Caki2 (cell line): Measurements from ENCODE around the gene STT3B. TPM values are rescaled to one million over a fixed set of nuclear protein-coding genes. Genes with fewer than 3 reads are reported as not detected.

Experiments
- DNase-seq: peaks from one replicate; pipeline ENCODE4 v3.0.0-alpha.2; 2015; ENCODE audit warnings: low read depth
- in situ Hi-C: cut with HindIII; loops from 2 replicates; pipeline ENCODE4 v1.10.0; 2016; ENCODE audit warnings: low sequenced_read_pairs, low pct_unique_long_range_greater_than_20kb, mixed read lengths
- total RNA-seq: library from RNA; depleted of rRNA; stranded (reverse); fragments of >200 nt; shearing (Covaris generic); gene quantifications from 2 replicates; pipeline ENCODE4 v1.2.3, GENCODE V29; 2014; ENCODE audit warnings: low replicate concordance

STT3B gene
- total RNA-seq, 1 experiment from 2014 or later = 75.8 TPM

DNA sequence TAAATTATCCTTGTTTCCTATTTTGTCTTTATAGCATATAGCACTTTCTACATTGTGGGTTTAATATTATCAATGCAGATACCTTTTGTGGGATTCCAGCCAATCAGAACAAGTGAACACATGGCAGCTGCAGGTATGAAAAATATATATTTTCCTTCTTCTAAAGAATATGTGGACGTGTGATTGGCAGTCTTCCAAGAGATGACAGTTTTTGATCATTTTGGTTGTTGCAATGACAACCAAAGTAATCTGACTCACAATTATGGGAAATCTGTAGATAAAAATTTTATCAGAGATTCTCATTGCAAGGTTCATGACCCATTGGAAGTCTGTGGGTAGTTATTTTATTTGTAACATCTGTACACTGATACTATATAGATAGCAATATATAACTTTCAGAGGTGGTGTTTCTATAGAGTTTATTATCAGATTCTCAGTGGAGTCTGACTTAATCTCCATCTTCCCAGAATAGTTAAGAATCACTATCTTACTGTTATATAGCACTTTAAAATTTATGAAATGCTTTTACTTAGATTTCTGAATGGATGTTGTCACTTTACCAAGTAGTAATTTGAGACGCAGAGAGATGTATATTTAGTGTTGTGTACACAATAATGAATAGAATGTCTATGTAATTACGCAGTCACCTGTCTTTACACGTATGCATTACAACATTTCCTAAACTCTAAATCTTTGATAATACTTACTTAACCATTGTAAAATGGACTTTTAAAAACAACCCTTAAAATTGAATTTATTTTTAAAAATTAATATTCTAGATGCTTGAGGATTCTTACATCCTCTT lies 82.5 kb downstream of the STT3B start:
- DNase-seq = no peak
- in situ Hi-C loops = no loop called here

DNA sequence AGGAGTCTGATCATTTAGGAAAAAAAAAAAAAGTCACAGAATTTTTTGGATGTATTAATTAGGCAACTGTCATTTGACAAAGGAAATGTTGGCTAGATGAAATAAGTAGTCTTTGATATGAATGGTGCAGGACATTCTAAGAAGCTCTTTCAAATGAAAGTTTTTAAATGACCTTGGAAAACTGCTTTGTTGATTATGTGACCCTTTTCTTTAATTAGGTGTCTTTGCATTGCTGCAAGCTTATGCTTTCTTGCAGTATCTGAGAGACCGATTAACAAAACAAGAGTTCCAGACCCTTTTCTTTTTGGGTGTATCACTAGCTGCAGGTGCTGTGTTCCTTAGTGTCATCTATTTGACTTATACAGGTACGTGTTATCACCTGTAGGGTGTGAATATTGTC lies 84.0 kb downstream of the STT3B start:
- in situ Hi-C loops = no loop called here
- DNase-seq = no peak

DNA sequence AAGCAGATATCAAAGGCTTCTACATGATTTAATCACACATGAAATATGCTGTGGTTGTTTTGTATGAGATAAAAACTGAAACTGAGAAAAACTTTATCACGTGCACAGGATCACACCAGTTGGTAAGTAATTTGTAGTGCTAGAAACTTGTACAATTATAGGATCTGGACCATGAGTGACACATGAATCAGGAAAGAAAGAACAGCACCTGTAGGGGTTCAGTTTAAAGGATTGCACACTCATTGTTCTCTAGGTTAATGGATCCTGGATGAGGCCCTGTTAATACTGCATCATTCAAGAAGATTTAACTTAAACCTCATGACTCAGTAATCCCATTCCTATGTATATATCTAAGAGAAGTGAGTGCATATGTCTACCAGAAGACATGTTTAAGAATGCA lies 87.9 kb downstream of the STT3B start:
- no peak for DNase-seq
- in situ Hi-C loops = no loop called here

DNA sequence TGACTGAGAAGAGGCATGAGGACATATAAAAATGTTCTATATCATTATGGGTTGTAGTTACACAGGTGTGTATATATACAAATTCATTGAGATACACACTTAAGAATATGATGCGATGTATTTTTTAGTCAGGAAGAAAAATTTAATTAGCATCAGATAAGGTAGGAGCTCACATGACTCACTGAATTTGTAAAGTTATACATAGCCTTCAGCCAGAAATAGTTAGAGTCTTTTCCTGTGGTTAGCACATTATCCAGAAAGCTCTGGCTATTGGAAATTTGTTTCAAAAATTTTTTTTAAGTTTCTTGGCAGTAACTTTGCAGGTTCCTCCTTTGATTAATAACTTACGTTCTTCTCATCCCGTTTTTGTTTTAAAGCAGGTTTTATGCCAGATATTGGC lies 88.6 kb downstream of the STT3B start:
- no peak for DNase-seq
- in situ Hi-C loops = no loop called here

DNA sequence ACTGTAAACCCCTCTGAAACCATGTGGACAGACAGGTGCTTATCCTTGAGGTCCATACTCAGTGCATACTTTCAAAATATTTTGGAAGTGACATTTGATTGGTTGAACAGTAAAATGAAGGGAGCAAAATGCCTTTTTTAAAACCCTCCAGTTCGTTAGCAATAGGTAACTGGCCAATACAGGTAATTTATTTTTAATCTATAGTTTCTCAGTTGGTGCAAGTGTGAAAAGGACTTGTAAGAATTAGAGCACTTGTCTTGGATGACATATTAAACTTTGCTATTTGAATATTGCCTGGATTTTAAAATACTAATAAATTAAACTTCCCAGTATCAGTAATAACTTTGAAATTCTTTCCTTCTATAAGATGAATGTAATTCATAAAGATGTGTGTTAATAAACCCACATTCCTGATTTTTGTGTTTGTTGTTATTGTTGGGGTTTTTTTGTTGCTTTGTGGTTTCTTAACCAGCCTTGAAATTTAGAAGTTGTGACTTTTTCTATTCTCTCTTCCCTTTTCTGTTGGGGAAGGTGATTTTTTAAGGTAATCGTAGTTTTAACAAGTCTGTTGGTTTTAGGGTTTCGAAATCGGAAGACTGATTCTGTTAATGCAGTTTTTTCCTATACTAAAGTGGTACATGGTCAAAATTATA lies 90.0 kb downstream of the STT3B start:
- DNase-seq = no peak
- in situ Hi-C loops = no loop called here

DNA sequence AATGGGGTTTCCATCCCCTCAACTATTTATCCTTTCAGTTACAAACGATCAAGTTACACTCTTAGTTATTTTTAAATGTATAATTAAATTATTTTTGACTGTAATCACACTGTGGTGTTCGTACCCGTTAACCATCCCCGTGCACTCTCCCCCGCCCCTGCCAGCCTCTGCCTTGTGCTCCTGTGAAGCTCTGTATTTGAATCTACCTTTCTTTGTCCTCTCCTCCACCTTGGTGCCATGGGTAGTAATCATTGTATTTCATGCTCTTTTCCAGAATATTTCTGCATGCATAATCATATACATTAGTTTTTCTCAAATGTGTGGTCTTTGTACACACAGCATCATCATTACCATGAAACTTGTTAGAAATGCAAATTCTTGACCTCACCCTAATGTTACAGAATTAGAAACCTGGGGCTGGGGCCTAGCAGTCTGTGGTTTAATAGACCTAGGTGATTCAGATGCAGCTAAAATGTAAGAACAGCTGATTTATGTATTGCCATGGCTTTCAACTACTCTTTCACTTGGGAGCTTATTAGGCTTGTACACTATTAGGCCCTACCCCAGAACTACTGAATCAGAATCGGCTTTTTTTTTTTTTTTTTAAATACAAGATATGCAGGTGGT lies 91.5 kb downstream of the STT3B start:
- in situ Hi-C loops = no loop called here

DNA sequence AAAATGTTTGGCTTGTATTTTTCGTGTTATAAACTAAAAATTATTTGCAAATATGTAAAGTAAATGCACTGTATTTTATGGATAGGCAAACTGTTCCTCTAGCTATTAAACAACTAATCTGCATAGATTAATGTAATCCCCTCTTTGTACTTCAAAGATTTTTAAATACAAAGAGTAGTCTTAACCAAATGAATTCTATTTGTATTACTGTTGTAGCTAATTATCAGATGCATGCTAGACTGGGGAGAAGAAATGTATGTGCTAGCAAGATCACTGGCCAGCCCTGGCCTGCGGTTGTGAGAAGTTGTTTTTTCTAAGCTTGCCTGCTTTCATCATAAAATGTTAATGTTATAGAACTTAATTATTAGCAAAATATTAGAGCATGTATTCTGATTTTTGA lies 92.6 kb downstream of the STT3B start:
- in situ Hi-C loops = no loop called here
- no peak for DNase-seq

More for the DNA sequence above, 91.5 kb downstream of the STT3B start:
- DNase-seq = no peak

DNA sequence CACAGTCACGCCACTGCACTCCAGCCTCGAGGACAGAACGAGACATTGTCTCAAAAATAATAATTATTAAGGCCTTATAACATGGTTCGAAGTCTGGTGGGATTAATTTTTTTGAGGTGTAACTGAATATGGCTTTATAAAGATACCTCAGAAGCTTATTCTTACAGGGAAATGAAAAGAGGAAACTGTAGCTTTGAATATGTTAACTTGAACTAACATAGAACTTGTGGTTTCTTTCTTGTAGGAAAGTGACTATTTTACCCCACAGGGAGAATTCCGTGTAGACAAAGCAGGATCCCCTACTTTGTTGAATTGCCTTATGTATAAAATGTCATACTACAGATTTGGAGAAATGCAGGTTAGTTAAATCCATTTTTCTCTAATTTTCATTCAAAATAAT lies 96.3 kb downstream of the STT3B start:
- DNase-seq = no peak
- in situ Hi-C loops = no loop called here

DNA sequence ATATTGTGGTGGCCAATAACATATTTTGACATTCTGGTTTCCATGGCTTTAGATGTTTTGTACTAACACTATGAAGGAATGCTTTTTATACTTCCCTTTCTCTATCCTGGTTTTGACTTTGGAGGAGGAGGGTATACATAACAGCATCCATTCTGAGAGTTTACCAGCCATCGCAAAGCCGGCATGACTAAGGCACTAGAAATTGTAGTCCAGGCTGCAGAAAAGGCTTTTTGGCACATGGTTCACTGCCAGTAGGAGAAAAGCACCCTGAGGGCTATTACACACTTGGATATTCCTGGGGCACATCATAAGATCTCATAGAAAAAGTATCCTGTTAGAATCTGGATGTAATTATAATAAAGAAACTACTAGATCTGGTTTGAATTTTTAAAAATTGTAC lies 101.8 kb downstream of the STT3B start:
- in situ Hi-C loops = no loop called here
- DNase-seq = no peak

DNA sequence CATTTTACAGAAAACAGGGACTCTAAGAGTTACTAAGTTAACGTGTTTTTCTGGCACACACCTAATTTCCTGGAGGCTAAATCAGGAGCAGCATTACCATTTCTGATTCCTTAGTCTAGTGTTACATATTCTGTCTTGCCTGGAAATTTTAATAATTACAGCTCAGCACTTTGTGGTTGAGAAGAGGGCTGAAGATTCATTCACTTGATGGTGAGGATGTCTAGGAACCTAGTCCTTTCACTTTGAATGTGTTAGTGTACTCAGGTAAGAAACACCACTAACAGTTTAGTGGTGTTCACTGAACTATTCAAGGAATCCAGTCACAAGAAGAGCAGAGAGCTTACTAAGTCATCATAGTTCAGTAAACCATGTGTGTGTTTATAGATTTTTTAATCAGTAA lies 102.8 kb downstream of the STT3B start:
- no peak for DNase-seq
- in situ Hi-C loops = no loop called here

DNA sequence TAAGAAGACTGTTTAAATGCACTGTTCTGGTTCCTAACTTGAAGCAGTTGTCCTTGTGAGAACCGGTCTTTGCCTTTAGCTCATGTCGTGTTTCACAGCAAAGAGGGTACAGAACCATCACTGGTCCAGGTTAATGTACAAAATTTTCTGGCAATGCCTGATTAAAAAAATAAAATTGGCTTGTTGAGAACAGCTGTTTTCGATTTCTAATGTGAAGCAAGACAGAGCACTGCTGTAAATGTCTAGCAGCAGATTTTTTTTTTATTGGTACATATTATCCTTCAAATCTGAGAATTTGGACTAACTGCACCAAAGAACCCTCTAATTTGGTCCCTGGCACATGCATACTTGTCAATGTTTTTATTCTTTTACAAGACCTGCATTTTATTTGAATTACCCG lies 103.3 kb downstream of the STT3B start:
- DNase-seq = no peak
- in situ Hi-C loops = no loop called here

DNA sequence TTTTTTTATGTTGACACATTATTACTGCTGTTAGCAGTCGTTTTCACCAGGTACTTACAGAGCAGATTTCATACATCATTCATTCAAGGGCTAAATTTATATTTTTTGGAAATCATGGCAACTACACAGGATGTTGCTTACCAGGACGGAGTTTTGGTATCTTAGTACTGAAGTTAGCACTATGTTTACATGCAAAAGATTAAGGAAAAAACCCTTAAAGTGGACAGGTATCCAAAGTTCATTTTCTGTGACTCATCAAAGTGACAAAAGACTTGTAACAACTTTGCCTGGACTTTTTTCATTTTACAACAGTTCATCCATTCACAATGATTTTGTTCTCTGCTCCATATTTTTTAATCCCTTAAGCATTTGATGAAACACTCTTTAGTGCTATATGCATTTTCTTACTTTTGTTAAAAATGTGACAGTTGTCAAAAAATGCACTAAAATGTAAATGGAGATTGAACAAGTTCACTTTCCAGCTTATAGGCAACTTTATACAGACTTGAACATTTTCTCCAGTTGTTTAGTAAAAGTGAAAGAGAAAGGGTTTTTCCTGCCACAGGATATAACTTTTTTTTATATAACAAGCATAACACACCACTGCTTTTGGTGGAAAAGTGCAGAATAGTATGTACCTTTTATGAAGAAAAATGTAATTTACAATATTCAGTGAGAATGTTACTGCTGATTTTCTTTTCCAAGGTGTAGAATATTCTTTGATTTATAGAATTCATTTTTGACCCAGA lies 104.1 kb downstream of the STT3B start:
- in situ Hi-C loops = no loop called here
- DNase-seq = no peak

DNA sequence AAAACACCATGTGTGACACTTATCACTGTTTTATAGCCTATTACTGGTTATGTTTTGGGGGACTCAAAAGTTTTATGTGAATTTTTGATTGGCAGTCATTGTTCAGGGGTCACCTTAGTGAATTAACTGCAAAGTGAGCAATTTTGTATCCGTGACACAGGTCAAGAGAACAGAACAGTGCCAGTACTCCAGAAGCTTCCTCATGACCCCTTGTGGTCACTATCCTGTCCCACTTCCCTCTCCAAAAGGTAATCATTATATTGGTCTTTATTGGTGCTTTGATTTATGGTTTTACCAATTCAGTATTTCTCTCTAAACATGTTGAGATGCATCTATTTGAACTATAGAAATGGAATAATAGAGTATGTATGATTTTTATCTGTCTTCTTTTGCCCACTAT lies 107.1 kb downstream of the STT3B start:
- DNase-seq = no peak
- in situ Hi-C loops = no loop called here

DNA sequence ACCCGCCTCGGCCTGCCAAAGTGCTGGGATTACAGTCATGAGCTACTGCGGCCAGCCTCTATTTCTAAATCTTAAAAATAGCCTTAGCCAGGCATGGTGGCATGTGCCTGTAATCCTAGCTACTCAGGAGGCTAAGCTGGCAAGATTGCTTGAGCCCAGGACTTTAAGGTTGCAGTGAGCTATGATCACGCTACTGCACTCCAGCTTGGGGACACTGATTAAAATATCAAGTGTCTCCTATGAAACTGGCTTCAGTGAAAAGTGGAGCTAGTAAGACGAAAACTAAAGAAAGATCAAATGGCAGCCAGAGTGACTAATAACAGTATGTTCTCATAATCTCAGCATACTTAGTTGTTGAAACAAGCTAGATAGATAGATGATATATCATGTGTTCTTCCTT lies 112.5 kb downstream of the STT3B start:
- DNase-seq = no peak
- in situ Hi-C loops = no loop called here

DNA sequence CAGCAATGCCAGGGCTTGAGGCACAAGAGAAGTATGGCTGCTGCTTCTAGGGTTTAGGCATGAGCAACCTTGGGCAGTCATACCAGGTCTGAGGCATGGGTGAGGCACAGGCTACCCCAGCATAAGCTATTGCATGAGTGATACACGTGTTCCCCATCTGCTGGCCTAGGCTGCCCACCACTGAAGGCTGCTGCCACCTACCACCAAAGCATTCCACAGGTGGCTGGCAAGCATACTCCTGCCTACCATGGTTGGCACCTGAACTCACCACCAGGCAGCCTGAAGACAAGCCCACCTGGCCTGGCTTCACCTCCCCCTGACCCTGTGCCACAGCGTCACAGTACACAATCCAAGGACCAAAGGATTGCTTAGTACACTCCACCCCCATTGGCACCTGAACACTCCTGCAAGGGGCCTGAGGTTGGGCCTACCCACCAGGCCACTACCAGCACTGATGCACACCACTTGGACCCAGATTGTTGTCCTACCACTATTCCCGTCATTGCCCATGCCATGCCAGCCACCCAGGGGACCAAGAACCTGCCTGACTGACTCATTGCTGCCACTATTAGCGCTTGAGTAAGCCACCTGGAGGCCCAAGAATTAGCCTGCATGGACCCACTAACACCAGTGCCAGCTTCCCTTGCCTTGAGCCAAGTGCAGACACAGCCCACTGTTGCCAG lies 115.7 kb downstream of the STT3B start:
- in situ Hi-C loops = no loop called here
- no peak for DNase-seq

DNA sequence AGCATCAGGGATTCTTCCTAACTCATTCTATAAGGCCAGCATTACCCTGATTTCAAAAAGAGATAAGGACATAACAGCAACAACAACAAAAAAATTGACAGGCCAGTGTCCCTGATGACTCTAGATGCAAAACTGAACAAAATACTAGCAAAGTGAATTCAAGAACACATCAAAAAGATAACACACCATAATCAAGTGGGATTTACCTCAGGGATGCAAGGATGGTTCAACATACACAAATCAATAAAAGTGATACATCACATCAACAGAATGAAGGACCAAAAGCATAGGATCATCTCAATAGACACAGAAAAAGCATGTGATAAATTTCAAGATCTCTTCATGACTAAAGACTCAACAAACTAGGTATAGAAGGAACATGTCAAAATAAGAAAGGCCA lies 119.6 kb downstream of the STT3B start:
- no peak for DNase-seq
- in situ Hi-C loops = no loop called here

DNA sequence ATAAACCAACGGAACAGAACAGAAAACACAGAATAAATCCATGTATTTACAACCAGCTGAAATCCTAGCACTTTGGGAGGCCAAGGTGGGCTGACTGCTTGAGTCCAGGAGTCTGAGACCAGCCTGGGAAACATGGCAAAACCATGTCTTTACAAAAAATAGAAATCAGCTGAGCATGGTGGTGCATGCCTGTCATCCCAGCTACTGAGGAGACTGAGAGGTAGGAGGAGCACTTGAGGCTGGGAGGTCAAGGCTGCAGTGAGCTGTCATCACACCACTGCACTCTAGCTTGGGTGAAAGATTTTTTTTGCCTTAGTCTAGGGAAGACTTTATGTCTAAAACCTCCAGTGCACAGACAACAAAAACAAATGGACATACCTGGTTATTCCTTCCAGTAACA lies 120.7 kb downstream of the STT3B start:
- DNase-seq = no peak
- in situ Hi-C loops = no loop called here

DNA sequence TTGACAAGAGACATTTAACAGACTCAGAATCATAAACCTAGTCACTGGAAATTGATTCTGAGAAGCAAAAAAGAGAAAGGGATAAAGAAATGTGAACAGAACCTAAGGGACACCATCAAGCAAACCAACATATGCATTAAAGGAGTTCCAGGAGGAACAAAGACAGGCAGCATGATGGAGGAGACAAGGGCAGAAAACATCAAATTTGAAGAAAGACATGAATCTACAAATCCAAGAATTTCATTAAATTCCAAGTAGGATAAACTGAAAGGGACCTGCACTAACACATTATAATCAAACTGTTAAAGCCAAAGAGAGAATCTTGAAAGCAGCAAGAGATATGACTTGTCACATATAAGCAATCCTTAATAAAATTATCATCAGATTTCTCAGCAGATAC lies 122.3 kb downstream of the STT3B start:
- no peak for DNase-seq
- in situ Hi-C loops = no loop called here
